GM21526 (cell line): Measurements from ENCODE around the gene LRRTM3.
A peak's percentile ranks its signal among the peaks of the same experiment; 100 is the strongest.

Experiments used
- ATAC-seq: cut with Tn5 transposase; IDR thresholded peaks from one replicate; pipeline ENCODE4 v1.9.1; 2021; ENCODE audit warnings: moderate library complexity; ENCODE audit not compliant: unreplicated experiment, low FRiP score

Gene LRRTM3

GRCh38 chr10:66925896-66926715 lies at the start of gene LRRTM3:
Gene LRRTM3 (plus strand): TSS chr10:66926036.
- peak; percentile 100 for ATAC-seq

- no peak for ATAC-seq
Measured at GRCh38 chr10:66877361-66877760, 48.5 kb upstream of the LRRTM3 start.

GRCh38 chr10:66880292-66880691 lies 45.5 kb upstream of the LRRTM3 start:
- no peak for ATAC-seq

- ATAC-seq: no peak
Measured at GRCh38 chr10:66880826-66881225, 45.0 kb upstream of the LRRTM3 start.

- ATAC-seq: no peak
Measured at GRCh38 chr10:66881814-66882213, 44.0 kb upstream of the LRRTM3 start.

- no peak for ATAC-seq
Measured at GRCh38 chr10:66882271-66882670, 43.6 kb upstream of the LRRTM3 start.

GRCh38 chr10:66886848-66887247 lies 39.0 kb upstream of the LRRTM3 start:
- no peak for ATAC-seq

- no peak for ATAC-seq
Measured at GRCh38 chr10:66888237-66888636, 37.6 kb upstream of the LRRTM3 start.

- no peak for ATAC-seq
Measured at GRCh38 chr10:66892871-66893270, 33.0 kb upstream of the LRRTM3 start.

- no peak for ATAC-seq
Measured at GRCh38 chr10:66910671-66911070, 15.2 kb upstream of the LRRTM3 start.

GRCh38 chr10:66916030-66916429 lies 9.8 kb upstream of the LRRTM3 start:
- no peak for ATAC-seq

- ATAC-seq: no peak
Measured at GRCh38 chr10:66917104-66917503, 8.7 kb upstream of the LRRTM3 start.

GRCh38 chr10:66919248-66919647 lies 6.6 kb upstream of the LRRTM3 start:
- ATAC-seq: no peak

- ATAC-seq: no peak
Measured at GRCh38 chr10:66924674-66925345, 1.0 kb upstream of the LRRTM3 start.

GRCh38 chr10:66925373-66925772 lies 463 bp upstream of the LRRTM3 start:
- no peak for ATAC-seq

- ATAC-seq: no peak
Measured at GRCh38 chr10:66926841-66927240, 1.0 kb downstream of the LRRTM3 start.

- no peak for ATAC-seq
Measured at GRCh38 chr10:66927251-66927935, 1.6 kb downstream of the LRRTM3 start.

GRCh38 chr10:66927971-66928770 lies 2.3 kb downstream of the LRRTM3 start:
- ATAC-seq: no peak

GRCh38 chr10:66928776-66929175 lies 2.9 kb downstream of the LRRTM3 start:
- ATAC-seq: no peak

GRCh38 chr10:66929375-66929774 lies 3.5 kb downstream of the LRRTM3 start:
- no peak for ATAC-seq
